ENCODE data around the gene ZFHX2.

The ZFHX2 gene

GRCh38 chr14:23481979-23482822 is 69.4 kb downstream of the ZFHX2 start:
- TF ChIP-seq, protein P1, sequence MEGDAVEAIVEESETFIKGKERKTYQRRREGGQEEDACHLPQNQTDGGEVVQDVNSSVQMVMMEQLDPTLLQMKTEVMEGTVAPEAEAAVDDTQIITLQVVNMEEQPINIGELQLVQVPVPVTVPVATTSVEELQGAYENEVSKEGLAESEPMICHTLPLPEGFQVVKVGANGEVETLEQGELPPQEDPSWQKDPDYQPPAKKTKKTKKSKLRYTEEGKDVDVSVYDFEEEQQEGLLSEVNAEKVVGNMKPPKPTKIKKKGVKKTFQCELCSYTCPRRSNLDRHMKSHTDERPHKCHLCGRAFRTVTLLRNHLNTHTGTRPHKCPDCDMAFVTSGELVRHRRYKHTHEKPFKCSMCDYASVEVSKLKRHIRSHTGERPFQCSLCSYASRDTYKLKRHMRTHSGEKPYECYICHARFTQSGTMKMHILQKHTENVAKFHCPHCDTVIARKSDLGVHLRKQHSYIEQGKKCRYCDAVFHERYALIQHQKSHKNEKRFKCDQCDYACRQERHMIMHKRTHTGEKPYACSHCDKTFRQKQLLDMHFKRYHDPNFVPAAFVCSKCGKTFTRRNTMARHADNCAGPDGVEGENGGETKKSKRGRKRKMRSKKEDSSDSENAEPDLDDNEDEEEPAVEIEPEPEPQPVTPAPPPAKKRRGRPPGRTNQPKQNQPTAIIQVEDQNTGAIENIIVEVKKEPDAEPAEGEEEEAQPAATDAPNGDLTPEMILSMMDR (IDR thresholded peaks at IDR 0.05) = no peak
- TF ChIP-seq ZFX (IDR thresholded peaks at IDR 0.05; ENCODE audit: borderline replicate concordance) = no peak
- no peak overlapping the region for H3K27ac ChIP-seq

GRCh38 chr14:23481362-23481970 is 70.1 kb downstream of the ZFHX2 start:
- H3K27ac ChIP-seq = no peak overlapping the region
- TF ChIP-seq, protein P1 (IDR thresholded peaks at IDR 0.05) = no peak
- TF ChIP-seq ZFX (IDR thresholded peaks at IDR 0.05; ENCODE audit: borderline replicate concordance) = no peak

GRCh38 chr14:23478109-23478759 is 73.3 kb downstream of the ZFHX2 start:
- no peak overlapping the region for H3K27ac ChIP-seq
- TF ChIP-seq, protein P1 (IDR thresholded peaks at IDR 0.05) = peak; percentile 82
- no peak for TF ChIP-seq ZFX (IDR thresholded peaks at IDR 0.05; ENCODE audit: borderline replicate concordance)

DNA sequence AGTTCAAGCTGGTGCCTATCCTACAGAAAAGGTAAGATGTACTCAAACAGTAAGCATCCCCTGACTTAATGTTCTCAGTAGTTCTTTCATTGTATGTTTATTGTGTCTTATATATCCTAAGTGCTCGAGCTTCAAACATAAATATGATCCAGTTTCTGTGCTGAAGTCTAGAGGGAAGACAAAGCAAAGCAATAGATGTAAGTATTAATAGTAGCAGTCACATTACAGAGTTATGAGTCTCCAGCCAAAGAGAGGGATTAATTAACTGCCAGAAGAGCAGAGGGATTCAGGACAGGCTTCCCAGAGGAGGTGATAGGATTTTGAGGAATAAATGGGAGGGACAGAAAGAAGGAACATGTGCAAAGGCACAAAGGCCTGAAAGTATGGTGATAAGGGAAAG is 80.6 kb downstream of the ZFHX2 start:
- TF ChIP-seq, protein P1 (IDR thresholded peaks at IDR 0.05) = no peak
- no peak for TF ChIP-seq ZFX (IDR thresholded peaks at IDR 0.05; ENCODE audit: borderline replicate concordance)

More for the DNA sequence above, 80.6 kb downstream of the ZFHX2 start:
- H3K27ac ChIP-seq = no peak overlapping the region
